Measurements from ENCODE around the gene COMMD1.

GRCh38 chr2:62036761-62037250 lies 131.3 kb downstream of the COMMD1 start:
- no peak for TF ChIP-seq POLR2A (IDR thresholded peaks at IDR 0.05)
- TF ChIP-seq, protein P1, sequence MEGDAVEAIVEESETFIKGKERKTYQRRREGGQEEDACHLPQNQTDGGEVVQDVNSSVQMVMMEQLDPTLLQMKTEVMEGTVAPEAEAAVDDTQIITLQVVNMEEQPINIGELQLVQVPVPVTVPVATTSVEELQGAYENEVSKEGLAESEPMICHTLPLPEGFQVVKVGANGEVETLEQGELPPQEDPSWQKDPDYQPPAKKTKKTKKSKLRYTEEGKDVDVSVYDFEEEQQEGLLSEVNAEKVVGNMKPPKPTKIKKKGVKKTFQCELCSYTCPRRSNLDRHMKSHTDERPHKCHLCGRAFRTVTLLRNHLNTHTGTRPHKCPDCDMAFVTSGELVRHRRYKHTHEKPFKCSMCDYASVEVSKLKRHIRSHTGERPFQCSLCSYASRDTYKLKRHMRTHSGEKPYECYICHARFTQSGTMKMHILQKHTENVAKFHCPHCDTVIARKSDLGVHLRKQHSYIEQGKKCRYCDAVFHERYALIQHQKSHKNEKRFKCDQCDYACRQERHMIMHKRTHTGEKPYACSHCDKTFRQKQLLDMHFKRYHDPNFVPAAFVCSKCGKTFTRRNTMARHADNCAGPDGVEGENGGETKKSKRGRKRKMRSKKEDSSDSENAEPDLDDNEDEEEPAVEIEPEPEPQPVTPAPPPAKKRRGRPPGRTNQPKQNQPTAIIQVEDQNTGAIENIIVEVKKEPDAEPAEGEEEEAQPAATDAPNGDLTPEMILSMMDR (IDR thresholded peaks at IDR 0.05), result no peak

Measured in uterus (tissue), 2 donors.